ENCODE measurements around the gene PRELP.
"Not testable (repeated sequence)": the region's sequence is repeated elsewhere in the genome, so short reads cannot be mapped to it uniquely, and the experiment has no call there.

Gene PRELP

DNA sequence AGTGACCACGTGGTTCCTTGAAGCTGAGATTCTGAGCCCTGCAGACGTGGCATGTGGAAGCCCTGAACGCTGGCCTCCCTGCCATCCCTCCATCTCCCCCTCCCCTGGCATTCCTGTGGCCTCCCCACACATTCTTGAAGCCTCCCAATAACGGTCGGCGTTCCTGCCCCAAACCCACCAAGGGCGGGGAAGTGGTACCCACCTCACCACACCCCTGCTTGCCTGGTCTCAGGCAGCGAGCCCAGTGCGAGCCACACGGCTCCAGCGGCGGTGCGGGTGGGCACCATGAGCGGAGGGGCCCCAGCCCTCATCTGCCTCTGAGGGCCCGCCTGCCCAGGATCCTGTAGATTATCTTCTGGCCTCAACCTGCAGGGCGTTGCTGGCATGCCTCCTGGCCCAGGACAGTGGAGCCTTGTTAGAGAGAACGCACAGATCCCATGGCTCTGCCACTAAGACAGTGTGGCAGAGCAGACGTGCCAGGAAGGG lies 20.6 kb upstream of the PRELP start:
- no peak for DNase-seq (ENCODE audit: low read depth)

DNA sequence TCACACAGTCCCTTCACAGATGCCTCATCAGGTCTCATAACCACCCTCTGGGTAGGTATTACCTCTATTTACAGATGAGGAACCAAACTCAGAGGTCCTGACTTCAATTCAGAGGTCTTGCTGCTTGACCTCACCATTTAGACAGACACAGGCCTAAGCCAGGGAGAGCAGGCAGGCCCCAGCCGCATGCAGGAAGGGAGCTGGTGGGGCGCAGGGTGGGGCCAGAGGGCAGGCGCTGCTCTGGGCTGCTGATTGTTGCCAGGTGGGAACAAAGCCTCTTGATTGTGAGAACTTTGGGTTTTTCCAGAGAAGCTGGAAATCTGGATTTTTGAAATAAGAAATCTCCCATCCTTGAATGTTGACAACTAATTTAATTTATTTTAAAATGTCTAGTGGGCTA lies 19.9 kb upstream of the PRELP start:
- no peak for DNase-seq (ENCODE audit: low read depth)

DNA sequence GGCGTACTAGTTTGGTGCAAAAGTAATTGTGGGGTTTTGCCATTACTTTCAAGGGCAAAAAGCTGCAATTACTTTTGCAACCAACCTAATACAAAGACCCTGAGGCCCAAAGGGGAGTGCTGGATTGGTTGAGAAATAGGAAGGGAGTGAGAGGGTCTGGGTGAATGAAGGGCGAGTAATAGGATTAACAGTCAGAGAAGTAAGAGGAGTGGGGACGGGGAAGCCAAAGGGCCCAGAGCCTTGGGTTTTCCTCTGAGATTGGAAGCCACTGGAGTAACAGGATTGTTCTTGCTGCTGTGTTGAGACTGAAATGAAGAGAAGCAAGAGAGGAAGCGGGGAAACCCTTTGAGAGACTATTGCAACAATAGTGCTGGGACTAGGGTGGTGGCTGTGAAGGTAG lies 19.0 kb upstream of the PRELP start:
- DNase-seq (ENCODE audit: low read depth): no peak

DNA sequence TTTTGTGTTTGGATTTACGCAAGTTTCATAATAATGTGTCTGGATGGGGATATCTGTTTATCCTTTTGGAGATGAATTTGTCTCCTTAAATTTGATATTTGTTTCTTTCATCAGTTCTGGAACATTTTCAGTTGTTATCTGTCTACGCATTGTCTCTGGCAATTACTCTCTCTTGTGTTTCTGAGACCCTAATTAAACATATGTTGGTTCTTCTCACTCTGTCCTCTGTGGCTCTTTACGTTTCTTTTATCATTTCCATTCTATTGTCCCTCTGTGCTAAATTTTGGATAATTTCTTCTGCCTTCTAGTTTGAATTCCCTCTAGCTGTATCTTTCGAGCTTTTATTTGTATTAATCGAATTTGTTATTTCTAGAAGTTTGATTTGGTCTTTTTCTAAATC lies 17.5 kb upstream of the PRELP start:
- no peak for DNase-seq (ENCODE audit: low read depth)

DNA sequence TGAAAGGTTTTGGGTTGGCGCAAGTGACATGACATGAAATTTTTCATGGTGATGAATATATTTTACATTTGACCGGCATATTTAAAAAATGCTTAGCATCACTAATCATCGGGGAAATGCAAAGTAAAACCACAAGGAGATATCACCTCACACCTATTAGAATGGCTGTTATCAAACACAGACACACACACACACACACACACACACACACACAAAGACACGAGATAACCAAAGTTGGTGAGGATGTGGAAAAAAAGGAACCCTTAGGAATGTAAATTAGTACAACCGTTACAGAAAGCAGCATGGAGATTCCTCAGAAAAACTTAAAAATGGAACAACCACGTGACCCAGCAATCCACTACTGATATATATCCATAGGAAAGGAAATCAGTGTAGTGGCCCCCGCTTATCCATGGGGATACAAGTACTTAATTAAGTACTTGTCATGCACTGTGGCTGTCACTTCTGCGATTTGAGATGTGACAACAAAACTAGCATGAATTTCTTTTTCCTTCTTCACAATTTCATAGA lies 15.9 kb upstream of the PRELP start:
- no peak for DNase-seq (ENCODE audit: low read depth)

DNA sequence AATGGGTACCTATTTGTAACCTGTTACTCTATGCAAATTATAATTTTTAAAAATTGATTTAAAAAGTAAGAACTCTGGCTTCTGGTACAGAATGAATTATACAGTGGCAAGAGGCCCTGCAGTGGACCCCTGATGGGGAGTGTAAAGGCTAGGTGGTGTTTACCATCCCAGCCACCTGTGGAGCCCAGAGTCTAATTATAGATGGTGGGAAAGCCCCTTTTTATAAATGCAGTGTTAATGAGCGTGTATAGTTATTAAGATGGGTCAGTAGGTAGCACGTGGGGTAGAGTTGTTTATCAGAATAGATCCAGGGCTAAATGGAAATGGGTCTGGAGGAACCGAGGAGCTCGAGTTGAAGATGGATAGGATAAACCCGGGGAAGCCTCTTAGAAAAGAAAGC lies 13.9 kb upstream of the PRELP start:
- DNase-seq (ENCODE audit: low read depth): no peak

DNA sequence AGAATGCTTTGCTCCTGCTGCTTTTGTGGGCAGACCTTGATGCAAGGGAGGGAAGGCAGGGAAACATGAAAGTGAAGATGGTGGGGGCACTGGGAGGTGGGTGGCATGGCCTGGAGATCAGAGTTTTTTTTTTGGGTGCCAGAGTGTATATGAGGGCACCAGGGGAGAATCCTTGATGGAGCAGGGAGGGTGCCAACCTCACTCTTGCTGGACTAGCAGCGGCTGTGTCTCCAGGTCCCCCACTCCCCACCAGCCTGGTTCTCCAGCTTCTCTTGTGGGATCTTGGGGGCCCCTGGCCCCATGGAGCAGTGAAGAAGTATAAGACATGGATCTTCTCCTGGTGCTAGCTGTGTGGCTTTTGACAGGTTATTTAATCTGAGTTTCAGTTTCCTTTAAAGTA lies 13.5 kb upstream of the PRELP start:
- no peak for DNase-seq (ENCODE audit: low read depth)

DNA sequence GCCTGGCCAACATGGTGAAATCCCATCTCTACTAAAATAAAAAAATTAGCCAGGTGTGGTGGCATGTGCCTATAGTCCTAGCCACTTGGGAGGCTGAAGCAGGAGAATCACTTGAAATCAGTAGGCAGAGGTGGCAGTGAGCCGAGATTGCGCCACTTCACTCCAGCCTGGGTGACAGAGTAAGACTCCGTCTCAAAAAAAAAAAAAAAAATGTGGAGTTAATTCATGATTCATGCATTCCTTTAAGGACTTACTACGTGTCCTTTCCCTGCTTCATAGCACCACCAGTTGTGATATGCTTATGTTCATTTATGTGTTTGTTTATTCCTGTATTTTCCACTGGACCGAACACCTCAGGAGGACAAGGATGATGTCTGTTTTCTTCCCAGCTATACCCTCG lies 12.7 kb upstream of the PRELP start:
- DNase-seq (ENCODE audit: low read depth): peak; percentile 46

DNA sequence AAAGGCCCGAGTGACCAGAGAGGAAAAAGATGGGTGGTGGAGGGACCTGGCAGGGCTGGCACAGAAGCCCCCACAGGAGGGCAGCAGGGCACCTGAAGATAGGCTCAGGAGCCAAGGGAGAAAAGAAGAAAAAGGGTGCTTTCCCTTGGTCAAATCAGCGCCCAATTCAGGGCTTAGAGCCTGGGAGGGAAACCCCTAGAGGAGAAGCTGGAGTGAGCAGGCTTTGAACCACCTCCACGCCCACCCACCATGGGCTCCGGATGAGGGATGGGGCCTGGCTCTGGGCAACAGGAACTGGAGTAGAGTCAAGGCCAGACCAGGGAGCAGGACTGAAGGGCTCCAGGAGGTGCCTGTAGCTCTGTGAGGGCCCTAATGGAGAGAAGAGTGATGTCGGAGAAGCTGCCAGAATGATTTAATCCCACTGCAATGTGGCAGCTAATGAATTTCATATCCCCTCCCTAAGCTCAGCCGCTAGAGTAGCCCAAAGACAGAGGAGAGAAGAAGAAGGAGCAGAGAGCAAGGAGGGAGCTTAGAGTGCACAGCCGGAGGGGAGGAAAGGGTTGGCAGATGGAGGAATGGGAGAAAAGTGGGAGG lies 12.0 kb upstream of the PRELP start:
- peak; percentile 25 for DNase-seq (ENCODE audit: low read depth)

DNA sequence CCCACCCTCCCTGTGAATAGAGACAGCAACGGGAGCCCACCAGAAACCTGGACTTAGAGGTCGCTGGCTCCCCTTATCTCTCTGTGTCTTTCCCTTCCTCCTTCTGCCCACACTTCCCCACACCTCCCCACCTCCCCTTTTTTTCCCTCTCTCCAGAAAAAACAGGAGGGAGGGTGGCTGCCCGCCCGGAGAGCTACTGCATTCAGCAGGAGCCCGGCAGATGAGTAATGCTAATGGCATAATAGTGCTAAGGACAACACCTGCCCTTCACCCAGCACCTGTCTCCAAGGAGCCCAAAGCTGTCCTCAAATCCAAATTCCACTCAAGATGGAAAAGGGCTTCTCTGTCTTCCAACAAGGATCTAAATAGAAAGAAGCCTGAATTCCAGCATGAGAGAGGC lies 11.4 kb upstream of the PRELP start:
- DNase-seq (ENCODE audit: low read depth): no peak

DNA sequence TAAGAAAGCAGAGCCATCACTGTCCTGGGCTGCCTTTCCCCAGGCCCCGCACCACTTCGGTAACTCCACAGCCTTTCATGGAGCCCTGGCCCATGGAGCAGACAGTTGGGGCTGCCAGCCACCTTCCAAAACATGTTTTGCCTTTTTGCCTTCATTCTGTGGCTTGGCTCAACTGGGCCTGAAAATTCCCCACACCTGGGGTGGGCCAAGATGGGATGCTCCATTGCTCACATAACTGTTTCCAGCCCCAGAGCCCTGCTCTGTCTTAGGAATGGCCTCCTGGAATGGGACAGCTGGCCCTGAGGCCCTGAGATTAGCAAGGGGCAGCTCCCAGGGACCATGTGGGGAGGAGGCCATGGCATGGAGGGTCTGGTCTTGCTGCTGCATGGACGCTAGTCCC lies 10.9 kb upstream of the PRELP start:
- DNase-seq (ENCODE audit: low read depth): no peak

DNA sequence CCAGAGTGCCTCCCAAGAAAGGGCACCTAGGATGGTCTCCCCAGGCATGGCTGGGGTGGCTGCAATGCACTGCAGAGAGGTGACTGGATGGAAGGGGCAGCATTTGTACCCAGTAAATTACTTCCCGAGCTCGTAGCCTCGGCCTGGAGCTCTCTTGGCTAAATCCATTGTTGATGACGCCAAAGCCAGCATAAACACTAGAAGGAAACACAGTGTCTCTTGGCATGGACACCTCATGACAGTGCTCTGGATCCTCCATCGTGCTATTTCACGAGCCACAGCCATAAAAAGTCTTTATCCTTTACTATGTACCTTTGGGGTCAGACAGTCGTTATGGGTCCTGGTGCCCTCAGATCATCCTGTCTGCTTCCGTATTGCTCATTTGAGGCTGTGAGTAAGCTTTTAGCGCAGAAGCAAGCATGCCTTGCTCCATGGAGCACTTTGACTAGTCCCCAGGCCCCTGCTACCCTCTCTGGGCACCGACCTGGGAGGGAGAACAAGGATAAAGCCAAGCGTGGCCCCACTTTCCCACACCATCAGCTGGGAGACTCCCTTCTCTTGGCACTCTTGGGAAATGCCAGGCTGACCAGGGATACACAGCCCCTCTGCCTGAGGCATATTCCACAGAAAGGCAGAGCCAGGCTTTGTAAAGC lies 10.3 kb upstream of the PRELP start:
- DNase-seq (ENCODE audit: low read depth): no peak

DNA sequence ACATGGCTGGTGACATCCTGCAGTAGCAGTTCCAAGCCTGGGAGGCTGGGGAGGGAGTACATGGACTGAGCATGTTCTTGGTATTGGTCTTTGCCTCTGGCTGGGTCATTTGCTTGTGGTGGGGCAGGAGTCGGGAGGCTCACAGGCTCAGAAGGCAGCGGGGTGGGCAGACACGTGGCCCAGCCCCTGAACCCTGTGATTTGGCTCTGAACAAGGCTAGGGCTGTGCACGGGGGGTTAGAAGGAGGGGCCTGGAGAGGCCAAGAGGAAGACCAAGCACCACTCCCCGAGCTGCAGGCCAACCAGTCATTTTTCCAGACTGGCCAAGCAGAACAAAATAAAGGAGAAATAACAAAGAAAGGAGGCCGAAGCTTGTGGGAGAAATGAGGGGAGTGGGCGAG lies 9.7 kb upstream of the PRELP start:
- no peak for DNase-seq (ENCODE audit: low read depth)

DNA sequence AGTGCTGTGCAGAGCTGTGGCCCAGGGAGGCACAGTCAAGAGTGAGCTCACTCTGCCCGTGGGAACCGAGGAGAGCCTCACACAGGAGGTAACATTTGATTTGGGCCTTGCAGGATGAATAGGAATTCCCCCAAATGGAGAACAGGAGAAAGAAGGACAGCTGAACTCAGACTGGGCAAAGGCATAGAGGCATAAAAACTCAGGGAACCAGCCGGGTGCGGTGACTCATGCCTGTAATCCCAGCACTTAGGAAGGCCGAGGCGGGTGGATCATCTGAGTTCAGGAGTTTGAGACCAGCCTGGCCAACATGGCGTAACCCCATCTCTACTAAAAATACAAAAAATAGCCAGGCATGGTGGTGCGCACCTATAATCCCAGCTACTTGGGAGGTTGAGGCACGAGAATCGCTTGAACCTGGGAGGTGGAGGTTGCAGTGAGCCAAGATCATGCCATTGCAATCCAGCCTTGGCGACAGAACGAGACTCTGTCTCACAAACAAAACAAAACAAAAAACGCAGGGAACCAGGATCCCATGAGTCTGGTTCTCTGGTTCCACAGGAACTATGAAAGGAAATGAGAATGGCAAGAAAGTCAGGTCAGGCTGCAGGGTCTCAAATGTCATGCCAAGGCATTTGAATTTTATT lies 8.6 kb upstream of the PRELP start:
- not testable (repeated sequence) for DNase-seq (ENCODE audit: low read depth)

DNA sequence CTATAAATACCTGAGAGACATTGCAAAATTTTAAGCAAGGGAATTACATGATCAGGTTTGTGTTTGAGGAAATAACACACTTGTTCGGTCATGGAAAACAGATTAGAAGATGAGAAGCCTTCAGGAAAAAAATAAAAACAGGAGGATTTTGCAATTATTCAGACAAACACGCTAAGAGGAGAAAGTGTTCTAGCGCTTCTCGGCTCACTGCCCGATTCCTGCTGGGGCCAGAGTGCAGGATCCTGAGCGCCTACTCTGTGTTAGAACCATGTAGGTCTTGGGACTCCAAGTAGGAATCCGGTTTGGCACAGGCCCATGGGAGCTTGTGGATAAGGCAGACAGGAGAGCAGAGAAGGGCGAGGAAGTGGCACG lies 8.1 kb upstream of the PRELP start:
- no peak for DNase-seq (ENCODE audit: low read depth)

DNA sequence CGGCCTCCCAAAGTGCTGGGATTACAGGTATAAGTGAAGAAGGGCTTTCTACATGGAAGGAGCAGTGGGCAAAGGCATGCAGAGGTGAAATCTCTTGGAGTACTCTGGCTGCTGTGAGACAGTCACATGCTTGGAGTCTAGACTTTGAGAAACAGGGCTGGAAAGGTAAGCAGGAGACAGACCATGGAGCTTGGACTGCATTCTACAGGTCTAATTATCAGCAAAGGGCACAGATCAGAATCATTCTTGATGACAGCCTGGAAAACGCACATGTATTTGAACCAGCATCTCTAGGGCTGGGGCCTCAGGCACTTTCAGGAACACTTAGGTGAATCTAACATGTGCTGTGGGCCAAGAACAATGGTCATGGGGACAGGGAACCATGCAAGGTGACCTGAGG lies 7.3 kb upstream of the PRELP start:
- no peak for DNase-seq (ENCODE audit: low read depth)

DNA sequence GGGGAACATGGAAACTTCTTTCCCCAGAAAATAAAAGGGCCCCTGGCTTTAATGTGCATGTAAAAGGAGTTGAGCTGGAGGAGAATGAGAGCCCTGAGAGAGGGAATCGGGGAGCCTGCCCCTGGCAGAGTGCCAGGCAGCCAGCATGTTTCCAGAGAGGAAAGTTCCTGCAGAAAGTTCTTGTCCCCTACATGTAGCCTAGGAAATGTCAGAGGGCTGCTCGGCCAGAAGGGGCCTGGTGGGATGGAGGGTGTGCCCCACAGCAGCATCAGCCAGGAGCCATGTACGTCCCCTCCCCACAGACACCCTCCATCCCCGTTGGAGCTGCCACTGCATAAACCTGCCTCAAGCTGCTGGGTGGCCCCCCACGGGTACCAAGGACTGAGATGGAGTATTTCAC lies 5.4 kb upstream of the PRELP start:
- DNase-seq (ENCODE audit: low read depth): no peak

DNA sequence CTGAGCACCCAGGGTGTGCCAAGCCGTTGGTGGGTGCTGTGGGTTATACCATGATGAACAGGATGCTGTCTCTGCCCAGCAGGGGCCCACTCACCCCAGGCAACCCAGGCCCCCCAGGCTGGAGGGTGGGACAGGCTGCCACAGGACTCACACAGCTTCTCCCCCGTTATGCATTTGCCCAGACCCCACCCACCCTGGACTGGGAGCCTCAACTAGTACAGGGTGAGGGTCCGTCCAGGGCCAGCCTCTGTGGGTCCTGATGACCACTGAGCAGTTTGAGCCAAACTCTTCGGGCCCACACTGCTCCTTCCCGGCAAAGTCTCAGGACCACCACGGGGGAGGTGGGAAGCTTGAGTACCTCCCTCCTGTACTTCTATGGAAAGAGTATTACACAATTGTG lies 3.8 kb upstream of the PRELP start:
- no peak for DNase-seq (ENCODE audit: low read depth)

DNA sequence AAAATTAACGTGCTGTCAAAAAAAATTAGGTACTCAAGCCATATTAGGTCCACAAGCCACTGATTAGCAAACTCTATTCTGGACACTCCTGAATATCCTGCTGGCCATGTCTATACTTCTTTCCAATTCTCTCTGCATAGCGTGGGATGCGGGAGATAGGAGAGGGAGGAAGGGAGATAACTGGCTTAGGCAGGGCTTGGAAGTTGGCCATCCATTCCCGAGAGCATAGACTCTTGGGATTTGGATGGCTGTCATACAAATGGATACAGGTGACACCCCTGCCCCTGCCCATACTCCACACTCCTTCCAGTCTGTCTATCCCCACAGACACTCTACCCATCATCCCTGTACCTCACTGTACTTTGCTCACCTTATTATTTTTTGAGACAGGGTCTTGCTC lies 2.3 kb upstream of the PRELP start:
- DNase-seq (ENCODE audit: low read depth): no peak

DNA sequence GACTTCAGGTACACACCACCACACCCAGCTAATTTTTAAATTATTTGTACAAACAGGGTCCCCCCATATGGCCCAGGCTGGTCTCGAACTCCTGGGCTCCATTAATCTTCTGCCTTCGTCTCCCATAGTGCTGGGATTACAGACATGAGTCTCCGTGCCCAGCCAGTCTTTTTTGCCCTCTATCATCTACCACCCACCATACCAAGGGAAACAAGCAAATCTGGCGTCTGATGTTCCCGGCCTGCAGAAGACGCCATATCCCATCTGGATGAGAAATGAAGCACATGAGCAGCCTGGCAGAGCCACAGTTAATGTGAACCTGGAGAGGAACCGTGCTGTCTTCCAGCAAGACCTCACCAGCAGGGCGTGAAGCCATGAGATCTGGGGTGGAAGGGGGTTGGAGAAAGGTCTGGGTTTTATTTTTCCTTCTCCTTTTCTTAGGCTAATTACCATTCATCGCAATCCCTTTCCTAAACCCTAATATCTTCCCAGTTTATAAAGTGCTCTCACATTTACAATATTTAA lies 1.8 kb upstream of the PRELP start:
- no peak for DNase-seq (ENCODE audit: low read depth)

DNA sequence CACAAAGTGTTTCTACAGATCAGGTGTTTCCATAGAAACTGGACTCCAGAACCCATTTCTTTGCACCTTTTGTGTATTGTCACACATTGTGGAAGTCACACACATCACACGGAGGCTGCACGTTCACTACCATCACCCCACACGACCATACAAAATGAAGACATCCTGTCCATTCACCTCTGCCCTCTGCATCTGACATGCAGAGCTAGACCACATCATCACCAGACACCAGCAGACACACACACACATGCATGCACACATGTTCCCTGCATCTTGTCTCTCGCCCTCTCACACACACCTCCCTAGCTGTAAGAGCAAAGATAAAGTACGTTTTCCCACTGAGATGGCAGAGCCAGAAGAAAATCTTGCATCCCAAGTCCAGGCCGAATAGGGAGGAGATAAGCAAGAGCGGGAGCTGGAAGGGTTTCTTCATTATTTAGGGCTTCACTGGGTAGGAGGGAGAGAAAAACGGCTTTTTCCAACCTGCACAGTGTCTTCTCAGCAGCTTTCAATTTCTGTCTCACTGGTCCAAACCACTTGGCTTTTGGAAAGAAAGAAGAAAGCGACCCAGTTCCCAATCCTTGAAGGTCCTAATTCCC lies 709 bp downstream of the PRELP start:
- DNase-seq (ENCODE audit: low read depth): no peak

DNA sequence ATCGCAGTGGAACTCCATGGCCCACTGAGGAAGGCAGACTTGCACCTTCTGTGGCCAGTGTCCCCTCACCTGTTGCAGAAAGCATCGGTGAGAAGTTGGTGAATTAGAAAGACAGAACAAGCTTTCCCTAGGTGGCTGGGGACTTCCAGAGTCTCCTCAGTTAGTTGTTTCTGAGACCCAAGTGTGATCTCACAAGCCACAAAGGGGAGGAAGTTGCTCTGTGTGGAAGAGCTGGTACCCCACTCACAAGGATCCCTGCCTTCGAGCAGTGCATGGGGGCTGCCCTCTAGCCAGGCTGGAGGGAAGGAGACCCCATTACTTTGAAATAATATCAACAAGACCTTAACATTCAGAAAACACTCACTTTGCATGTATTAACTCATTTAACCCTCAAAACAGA lies 2.1 kb downstream of the PRELP start:
- no peak for DNase-seq (ENCODE audit: low read depth)

DNA sequence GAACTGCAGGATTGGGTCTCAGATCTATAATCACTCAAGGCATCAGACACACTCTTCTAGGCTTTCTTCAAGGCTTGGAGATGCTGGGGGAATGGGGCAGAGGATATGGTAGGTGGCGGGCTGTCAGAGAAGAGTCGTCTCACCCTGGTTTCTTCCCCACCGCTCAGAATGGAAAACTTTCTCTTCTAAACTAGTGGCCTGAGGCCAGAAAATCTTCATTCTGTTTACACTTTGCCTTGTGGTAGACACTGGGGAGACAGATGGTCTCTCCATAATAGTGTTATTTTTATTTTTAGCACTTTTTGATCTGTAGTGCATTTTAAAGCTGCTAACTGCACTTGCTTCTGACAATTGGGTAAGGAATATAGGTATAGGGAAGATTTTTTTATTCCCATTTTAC lies 2.6 kb downstream of the PRELP start:
- DNase-seq (ENCODE audit: low read depth): no peak

Data from stromal cell of bone marrow (primary cell).